RCC 7860 (cell line): Measurements from ENCODE around the gene ULK4.
"Not testable (repeated sequence)": the region's sequence is repeated elsewhere in the genome, so short reads cannot be mapped to it uniquely, and the experiment has no call there.

Experiments used
- DNase-seq: peaks from one replicate; pipeline ENCODE4 v3.0.0-alpha.2; 2015; ENCODE audit warnings: low spot score
- FAIRE-seq: peaks from 2 replicates; lab custom pipeline; 2012; peaks lifted over from hg19 to GRCh38; lab: Jason Lieb, UNC

The ULK4 gene

DNA sequence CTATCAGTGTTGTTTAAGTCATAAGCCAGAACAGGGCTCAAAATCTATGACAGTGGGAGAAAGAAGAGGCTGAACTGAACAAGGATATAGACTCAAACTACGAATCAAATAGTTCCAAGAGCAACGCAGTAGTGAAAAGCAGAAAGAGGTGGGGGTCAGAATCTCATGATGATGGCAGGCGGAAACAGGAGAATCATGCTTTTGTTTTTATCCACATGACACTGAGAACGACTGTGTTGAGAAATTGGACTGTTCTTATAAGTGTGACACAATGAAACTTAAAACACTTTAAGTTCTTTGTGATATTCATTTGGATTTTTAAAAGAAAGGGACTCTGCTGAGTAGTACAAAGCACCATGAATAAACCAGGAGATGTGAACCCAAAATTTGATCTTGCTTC lies 309.4 kb downstream of the ULK4 start:
- DNase-seq (no peak), FAIRE-seq (no peak)

DNA sequence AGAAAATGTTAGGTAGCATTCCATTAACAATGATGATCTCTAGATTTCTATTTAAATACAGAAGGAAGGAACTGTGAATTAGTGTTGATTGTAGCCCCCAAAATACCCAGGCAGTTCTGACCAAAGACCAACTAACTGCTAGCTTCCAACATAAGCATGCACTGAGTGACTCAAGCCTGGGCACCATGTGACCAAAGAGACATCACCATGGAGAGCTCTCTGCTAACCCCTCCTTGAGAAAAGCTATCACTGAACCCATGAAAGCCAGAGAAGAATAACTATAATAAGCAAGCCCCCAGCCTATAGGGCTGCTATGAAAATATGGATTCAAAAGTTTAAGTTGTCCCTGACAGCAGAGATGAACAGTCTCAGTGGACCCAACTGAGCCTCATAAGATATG lies 310.2 kb downstream of the ULK4 start:
- no peak for DNase-seq
- no peak for FAIRE-seq

DNA sequence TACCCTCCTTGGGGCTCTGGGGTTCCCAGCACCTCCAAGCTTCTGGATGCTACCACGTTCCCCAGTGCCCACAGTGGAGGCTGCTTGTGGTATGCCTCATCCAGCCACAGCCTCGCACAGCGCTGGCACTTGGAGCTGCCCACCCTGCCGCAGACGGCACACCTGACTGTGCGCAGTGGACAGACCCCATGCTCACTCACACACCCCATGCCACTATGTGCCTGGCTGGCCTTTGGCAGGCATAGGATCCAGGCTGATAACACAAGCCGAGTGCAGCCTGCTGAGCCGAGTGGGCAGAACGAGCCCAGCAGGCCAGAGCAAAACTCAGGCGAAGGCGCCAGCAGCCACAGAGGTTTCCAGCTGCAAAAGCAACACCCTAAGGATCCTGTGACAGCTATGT lies 311.5 kb downstream of the ULK4 start:
- DNase-seq (no peak), FAIRE-seq (no peak)

DNA sequence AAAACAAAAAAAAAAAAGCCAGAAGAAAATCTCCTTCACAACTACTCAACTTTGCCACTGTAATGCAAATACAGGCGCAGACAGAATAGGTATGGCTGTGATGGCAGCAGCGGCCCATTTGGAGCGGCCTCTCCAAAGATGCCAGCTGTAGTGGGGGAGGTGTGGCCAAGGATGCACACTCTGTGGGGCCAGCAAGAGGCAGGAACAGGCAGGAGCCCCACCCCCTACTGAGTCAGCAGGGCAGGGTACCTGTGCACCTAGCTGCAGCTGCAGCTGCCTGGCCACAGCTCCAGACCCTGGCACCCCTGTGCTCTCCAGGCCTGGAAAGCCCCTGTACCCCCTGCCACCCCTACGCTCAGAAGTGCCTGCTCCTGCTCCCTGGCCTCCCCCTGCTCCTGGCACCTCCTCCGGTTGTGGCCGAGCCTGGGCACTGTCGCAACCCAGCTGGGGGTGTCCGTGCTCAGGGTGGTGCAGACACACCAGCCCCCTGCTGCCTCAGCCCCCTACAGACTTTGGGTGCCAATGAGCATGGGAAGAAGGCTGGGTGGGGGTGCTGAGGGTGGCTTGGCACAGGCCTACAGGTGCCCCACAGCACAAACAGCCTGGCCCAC lies 312.7 kb downstream of the ULK4 start:
- FAIRE-seq (no peak), DNase-seq (no peak)

DNA sequence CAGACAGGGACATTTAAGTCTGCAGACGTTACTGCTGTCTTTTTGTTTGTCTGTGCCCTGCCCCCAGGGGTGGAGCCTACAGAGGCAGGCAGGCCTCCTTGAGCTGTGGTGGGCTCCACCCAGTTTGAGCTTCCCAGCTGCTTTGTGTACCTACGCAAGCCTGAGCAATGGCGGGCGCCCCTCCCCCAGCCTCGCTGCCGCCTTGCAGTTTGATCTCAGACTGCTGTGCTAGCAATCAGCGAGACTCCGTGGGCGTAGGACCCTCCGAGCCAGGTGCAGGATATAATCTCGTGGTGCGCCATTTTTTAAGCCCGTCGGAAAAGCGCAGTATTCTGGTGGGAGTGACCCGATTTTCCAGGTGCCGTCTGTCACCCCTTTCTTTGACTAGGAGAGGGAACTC lies 314.2 kb downstream of the ULK4 start:
- not testable (repeated sequence) for FAIRE-seq, DNase-seq

DNA sequence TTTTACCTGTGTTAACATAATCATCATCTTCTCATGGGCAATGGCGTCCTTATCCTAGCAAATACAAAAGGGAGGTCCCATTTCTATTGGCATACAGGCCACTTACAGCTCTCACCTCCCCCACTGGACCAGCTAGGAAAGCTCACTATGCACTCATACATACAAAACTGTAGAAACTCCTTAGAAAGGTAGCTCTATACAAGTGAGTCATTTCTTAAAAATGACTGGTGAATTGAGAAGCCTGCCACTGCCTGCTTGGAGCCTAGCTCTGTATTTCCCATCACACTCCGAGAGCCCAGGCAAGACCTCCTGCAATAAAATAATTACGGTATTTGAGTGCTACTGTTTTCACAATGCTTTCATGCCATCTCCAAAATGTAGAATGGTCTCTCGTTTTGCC lies 321.8 kb downstream of the ULK4 start:
- no peak for FAIRE-seq

DNA sequence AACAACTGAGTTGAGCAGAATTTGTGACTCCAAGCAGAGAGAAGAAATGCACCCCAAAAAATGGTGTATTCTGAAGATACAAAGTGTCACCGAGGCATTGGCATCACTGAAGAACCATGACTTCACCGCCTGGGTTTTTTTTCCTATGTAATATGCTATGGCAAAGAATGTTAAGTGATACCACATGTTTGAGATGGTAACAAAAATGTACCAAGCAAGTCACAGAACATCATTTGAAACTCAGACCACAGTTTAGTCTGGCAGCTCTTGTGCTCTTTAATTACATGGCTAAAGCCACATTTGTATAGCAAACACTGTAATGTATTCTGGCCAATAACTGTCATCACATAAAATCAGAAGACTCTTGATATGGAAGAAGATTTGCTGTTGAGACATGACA lies 323.5 kb downstream of the ULK4 start:
- DNase-seq (no peak), FAIRE-seq (no peak)

More for the DNA sequence above, 321.8 kb downstream of the ULK4 start:
- no peak for DNase-seq

DNA sequence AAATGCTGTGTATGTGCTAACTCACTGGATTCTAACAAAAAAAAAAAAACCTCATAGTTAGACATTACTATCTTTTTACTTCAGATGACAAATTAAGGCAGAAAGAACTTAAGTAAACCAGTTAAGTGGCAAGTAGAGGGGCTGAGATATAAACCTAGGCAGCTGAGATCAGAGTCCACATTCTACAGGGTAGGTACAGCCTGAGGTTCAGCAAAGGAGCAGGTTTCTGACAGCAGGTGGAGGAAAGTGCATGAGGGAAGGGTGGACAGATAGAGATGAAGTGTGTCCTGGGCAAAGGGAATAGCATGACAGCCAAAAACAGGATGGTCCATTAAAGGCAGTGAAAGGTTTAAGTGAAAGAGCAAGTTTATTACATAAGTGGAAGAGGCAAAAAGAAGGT lies 329.2 kb downstream of the ULK4 start:
- no peak for FAIRE-seq
- DNase-seq, result no peak

DNA sequence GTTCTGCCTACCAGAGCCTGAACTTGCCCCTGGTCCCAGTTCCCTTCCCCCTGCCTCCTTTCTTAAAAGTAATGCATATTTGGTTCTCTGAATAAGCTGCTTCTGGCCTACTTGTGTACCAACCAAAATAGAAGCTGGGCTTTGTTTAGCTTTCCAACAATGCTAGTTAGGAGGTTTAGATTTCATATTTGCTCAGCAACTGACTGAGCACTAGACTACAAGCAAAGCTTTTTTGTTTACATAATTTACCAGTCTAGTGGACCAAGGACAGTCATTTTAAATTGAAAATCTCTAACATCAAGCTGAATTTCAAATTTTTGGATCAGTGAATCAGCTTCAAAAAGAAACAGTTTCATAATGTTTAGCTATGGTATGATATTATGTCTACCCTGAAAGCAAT lies 331.2 kb downstream of the ULK4 start:
- FAIRE-seq (no peak), DNase-seq (no peak)

DNA sequence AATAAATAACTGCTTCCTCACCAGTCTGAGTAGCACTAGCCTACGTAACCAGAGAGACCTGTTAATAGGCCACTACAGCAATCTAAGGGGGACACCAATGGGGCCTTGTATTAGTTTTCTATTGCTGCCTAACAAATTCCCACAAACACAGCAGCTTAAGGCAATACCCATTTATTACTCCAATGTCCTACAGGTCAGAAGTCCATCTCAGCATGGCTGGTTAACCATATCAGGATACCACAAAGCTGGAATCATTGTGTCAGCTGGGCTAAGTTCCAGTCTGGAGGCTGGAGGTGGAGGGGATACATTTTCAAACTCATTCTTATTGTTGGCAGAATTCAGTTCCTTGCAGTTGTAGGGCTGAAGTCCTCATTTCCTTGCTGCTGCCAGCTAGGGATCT lies 331.9 kb downstream of the ULK4 start:
- FAIRE-seq, result no peak
- no peak for DNase-seq

DNA sequence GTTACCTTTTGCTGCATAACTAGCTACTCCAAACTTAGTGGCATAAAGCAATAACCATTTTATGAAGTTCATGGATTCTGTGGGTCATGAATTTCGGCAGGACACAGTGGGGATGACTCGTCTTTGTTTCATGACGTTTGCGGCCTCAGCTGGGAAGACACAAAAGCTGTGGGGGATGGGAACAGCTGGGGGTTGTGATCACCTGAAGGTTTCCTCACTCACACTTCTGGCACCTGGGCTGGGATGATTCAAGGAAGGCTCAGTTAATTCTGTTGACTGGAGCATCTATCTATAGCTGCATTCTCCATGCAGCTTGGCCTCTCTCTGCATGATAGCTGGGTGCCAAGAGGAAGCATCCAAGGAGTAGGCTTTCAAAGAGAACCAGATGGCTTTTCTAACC lies 332.8 kb downstream of the ULK4 start:
- DNase-seq, result no peak
- FAIRE-seq, result no peak

DNA sequence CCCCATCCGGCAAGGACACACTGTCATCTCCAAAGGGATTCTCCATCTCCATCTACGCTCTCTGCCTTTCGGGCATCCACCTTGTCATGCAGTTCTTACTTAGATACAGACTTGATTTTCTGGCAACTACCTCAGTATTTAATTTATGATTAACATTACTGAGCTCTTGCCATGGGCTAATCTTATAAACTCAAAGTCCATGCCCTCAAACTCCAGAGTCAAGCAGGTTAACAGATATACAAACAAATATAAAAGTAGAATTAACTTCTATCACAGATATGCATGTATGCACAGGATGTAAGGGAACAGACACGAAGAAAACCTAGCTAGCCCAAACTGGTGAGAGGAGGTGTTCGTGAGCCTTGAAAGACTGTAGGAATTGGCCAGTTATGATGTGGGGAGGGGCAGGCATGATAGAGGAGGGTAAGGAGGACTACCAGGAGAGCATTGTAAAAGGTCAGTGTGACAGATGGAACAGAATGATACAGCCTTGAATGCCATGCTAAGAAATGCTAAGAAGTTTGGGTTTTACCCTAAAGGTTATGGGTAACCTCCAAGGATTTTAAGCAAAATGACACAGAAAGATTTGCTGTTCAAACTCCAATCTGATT lies 334.3 kb downstream of the ULK4 start:
- FAIRE-seq (no peak), DNase-seq (no peak)

DNA sequence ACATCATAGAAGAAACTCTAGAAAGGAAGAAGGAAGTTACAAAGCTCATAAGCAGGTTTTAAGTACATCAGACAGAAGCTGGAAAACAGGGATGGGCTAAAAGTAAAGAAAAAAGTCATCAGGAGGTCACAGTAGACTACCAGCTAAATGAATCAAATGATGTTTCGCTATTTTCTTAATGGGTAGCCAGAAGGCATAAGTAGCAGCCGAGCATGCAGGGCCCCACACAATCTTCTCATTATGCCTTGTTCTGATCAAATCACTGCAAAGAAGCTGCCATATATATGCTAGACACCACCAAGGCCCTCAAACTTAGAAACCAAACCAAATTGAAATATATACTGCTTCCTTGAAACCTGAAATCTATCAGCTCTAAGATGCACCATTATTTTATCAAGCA lies 349.1 kb downstream of the ULK4 start:
- FAIRE-seq, result no peak
- no peak for DNase-seq

DNA sequence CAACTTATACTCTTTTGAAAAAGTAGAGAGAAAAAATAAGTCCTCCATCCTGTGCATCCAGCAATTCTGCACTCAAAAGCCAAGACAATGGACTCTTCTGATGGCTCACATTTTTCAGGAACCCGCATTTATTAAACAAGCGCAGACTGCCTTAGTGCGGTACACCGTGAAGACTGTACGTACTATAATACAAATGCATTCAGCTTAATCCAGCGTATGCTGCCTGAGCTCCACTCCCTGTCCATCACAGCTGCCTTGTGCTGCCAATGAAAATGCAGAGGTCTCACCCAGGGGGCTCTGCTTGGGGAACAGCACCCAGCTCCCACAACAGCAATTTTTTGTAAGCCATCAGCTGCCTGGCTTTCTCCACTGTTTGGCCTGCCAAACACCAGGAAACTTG lies 350.9 kb downstream of the ULK4 start:
- no peak for FAIRE-seq

DNA sequence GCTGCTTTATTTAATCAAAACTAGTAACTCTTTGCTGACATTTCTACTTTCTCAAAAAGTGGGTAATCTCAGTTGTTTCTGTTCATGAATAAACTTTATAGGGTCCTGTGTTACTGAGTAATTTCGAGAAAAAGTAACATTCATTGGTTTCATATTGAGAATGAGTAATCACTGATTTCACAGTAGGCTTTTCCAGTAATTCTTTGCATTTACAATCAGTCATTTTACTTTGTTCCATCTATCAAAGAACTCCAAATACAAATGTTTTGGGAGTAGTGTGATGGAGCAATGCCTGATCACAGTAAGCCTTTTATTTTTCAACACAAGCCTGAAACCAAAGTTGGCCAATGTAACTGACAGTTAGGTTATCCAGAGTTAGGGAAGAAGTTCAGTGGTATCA lies 353.6 kb downstream of the ULK4 start:
- no peak for FAIRE-seq
- no peak for DNase-seq

More for the DNA sequence above, 350.9 kb downstream of the ULK4 start:
- no peak for DNase-seq

DNA sequence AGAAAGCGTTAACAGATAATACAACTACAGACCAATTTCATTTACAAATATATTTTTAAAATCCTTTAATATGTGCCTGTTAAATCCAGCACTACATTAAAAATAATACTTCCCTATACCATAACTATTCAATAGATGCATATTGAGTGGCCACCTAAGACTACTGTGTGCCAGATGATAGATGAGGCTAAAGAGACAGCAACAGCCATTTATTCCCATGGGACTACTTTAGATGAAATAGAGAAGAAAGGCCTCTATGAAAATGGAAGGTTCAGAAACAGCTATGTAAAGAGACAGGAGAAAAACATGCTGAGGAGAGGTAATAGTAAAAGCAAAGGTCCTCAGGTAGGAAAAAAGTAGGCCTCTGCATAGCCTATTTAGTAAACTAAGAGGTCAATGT lies 358.1 kb downstream of the ULK4 start:
- FAIRE-seq (no peak), DNase-seq (no peak)

DNA sequence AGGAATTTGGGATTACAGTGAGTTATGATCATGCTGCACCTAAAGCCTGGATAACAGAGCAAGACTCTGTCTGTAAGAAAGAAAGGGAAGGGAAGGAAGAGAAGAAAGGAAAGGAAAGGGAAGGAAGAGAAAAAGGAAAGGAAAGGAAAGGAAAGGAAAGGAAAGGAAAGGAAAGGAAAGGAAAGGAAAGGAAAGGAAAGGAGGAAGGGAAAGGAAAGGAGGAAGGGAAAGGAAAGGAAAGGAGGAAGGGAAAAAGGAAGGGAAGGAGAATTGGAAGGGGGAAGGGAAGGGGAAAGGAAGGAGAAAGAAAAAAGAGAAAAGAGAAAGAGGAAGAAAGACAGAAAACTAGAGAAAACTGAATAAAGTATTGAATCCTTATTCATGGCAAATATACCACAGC lies 359.8 kb downstream of the ULK4 start:
- FAIRE-seq, result no peak
- DNase-seq, result no peak

DNA sequence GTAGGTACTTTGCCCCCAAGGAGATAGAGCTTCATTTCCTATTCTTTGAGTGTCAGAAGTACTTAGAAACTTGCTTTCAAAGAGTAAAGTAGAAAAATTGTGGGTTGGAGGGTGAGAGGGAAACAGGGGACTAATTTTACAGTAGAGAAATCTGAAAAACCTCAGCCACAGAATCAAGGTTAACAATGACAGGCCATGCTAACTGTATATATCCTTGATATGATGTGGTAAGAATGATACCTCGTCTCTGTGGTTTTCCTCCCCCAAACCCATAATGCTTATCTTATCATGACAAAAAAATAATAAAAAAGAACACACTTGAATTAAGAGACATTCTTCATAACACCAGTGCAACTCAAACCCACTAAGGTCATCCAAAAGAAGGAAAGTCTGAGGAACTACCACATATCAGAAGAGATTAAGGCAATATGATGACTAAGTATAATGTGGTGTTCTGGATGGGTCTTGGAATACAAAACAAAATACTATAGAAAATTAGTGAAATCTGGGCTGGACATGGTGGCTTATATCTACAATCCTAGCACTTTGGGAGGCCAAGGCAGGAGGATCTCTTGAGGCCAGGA lies 360.4 kb downstream of the ULK4 start:
- no peak for DNase-seq
- FAIRE-seq, result no peak

DNA sequence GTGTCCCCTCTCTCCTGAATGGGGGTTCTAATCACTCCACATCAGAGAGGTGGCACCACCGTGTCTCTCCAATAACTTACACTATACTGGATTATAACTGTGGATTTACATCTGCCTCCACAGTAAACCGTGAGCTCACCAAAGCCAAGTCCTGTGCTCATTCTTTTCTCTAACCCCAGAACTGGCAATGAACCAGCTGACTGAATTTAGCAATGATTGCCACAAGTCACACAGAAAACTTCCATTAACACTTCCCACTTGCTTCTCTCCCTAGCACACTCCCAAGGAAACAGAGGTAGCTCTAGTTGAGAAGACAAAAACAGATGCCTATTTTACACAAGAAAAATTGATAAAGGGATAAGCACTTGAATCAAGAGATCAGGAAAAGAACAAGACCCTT lies 361.3 kb downstream of the ULK4 start:
- FAIRE-seq (no peak), DNase-seq (no peak)

DNA sequence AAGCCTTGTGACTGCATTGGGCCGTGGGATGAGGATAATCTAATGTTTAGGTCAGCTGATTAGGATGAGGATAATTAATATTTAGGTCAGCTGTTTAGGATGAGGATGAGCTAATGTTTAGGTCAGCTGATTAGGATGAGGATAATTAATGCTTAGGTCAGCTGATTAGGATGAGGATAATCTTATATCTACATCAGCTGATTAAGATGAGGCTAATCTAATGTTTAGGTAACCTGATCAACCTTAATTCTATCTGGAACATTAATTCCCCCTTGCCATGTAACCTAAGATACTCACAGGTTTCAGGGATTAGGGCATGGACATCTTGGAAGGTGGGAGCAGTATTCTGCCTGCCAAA lies 362.8 kb downstream of the ULK4 start:
- DNase-seq (no peak), FAIRE-seq (no peak)

DNA sequence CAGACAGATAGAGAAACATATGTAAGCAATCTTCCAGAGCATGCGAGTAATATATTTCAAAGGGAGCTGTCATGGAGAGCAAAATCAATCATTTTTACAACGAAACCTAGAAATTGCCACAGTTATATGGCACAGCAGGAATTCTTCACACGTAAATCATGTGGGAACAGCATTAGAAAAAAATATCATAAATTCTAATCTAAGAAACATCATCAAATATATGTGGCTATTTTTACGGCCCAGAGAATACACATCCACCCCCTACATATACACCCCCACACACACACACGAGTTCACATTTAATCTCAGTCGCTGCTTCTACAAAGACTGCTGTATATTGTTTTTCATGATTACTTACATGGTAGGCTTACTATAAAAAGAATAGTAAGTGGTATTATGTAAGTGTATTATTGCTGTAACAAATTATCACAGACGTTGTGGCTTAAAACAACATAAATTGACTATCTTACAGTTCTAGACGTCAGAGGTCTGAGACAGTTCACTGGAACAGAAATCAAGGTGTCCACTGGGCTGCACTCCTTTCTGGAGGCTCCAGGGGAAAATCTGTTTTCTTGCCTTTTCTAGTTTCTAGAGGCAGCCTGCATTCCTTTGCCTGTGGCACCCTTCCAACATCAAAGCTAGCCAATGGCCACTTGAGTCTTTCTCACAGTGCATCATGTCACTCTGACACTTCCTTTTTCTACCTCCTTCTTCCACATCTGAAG lies 363.3 kb downstream of the ULK4 start:
- DNase-seq (no peak), FAIRE-seq (no peak)

DNA sequence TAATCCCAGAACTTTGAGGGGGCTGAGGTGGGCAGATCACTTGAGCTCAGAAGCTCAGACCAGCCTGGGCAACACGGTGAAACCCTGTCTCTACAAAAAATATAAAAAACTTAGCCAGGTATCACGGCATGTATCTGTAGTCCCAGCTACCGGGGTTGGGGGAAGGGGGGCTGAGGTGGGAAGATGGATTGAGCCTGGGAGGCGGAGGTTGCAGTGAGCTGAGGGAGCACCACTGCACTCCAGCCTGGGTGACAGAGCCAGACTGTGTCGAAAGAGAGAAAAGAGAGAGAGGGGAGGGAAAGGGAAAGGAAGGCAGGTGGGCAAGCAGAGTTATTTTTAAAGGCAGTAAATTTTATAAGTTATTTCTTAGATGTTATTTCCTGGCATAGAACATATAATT lies 368.1 kb downstream of the ULK4 start:
- no peak for FAIRE-seq

More for the DNA sequence above, 368.1 kb downstream of the ULK4 start:
- no peak for DNase-seq
